Superior temporal gyrus (tissue), 1 donor: ENCODE measurements around the gene TGIF2.

Source experiments
- DNase-seq: peaks from one replicate; pipeline ENCODE4 v3.0.0-alpha.2; 2016; ENCODE audit errors: extremely low spot score

TGIF2 gene

GRCh38 chr20:36573103-36573797 is at the start of gene TGIF2:
TGIF2 (plus strand) TSS chr20:36573597; CDS start chr20:36578775, 5,178 bp downstream.
- no peak for DNase-seq

- DNase-seq, result no peak
Measured at GRCh38 chr20:36525620-36526365, 47.6 kb upstream of the TGIF2 start.

GRCh38 chr20:36526521-36527011 is 46.8 kb upstream of the TGIF2 start:
- DNase-seq, result no peak

GRCh38 chr20:36527331-36528125 is 45.9 kb upstream of the TGIF2 start:
- no peak for DNase-seq

GRCh38 chr20:36528176-36528874 is 45.1 kb upstream of the TGIF2 start:
- DNase-seq, result no peak

GRCh38 chr20:36528875-36529417 is 44.5 kb upstream of the TGIF2 start:
- DNase-seq, result no peak

- DNase-seq, result no peak
Measured at GRCh38 chr20:36532388-36532787, 41.0 kb upstream of the TGIF2 start.

GRCh38 chr20:36532822-36533221 is 40.6 kb upstream of the TGIF2 start:
- no peak for DNase-seq

- DNase-seq, result no peak
Measured at GRCh38 chr20:36538026-36538722, 35.2 kb upstream of the TGIF2 start.

GRCh38 chr20:36540551-36541211 is 32.7 kb upstream of the TGIF2 start:
- no peak for DNase-seq

- DNase-seq, result no peak
Measured at GRCh38 chr20:36541227-36541767, 32.1 kb upstream of the TGIF2 start, which contains the start of gene MYL9. MYL9 (plus strand) TSS chr20:36541519; CDS start chr20:36544885, 3,366 bp downstream.

- no peak for DNase-seq
Measured at GRCh38 chr20:36541768-36542488, 31.5 kb upstream of the TGIF2 start.

GRCh38 chr20:36542516-36543183 is 30.7 kb upstream of the TGIF2 start:
- no peak for DNase-seq

- DNase-seq, result no peak
Measured at GRCh38 chr20:36543184-36544133, 29.9 kb upstream of the TGIF2 start.

GRCh38 chr20:36544134-36545018 is 29.0 kb upstream of the TGIF2 start:
- DNase-seq, result no peak

- no peak for DNase-seq
Measured at GRCh38 chr20:36546111-36546736, 27.2 kb upstream of the TGIF2 start.
